DMS79 treated with DMSO at 0.1 percent for 48 hours (cell line): ENCODE measurements around the gene PPM1N.
A peak's percentile ranks its signal among the peaks of the same experiment; 100 is the strongest.

Experiments
- DNase-seq: peaks from one replicate; lab custom pipeline; 2025; lab: John Stamatoyannopoulos, UW

The PPM1N gene

GRCh38 chr19:45529420-45529785 is 31.2 kb downstream of the PPM1N start:
- DNase-seq: no peak

- DNase-seq: no peak
These were observed 33.1 kb downstream of the PPM1N start for GRCh38 chr19:45531349-45531748.

DNA sequence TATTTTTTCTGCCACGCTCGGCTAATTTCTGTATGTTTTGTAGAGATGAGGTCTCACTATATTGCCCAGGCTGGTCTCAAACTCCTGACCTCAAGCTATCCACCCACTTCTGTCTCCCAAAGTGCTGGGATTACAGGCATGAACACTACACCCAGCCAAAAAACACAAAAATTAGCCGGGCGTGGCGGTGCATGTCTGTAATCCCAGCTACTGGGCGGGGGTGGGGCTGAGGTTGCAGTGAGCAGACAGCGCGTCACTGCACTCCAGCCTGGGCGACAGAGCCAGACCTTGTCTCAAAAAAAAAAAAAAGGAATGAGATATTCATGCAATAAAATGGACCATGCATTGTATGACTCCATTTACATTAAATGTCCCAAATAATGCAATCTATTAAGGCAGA is 41.2 kb downstream of the PPM1N start:
- DNase-seq: no peak

- DNase-seq: peak; percentile 18
These were observed 44.0 kb downstream of the PPM1N start for GRCh38 chr19:45542234-45542668.

DNA sequence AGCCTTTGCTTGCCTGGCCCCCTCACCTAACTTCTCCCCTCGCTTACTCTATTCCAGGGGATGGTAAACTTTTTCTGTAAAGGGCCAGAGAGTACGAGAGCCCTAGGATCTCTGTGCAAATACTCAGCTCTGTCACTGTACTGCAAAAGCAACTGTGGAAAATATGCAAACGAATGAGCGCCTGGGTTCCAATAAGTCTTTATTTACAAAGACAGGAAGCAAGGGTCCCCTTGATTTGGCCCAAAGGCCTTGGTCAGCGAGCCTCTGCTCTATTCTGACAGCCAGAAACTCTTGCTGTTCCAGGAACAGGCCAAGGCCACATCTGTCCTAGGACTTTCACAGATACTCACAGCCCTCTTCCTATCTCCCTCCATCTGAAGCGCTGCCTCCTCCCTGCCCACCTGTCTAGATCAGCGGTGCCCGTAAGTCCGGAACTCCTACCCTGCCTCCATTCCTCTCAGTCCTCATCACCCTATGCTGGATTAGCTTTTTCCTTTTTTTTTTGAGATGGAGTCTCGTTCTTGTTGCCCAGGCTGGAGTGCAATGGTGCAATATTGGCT is 49.0 kb downstream of the PPM1N start:
- DNase-seq: no peak

GRCh38 chr19:45547965-45548609 is 49.8 kb downstream of the PPM1N start:
- no peak for DNase-seq
